ENCODE results near the gene DOCK1. TPM values are rescaled to one million over a fixed set of nuclear protein-coding genes. Genes with fewer than 3 reads are reported as not detected.
A peak's percentile ranks its signal among the peaks of the same experiment; 100 is the strongest.

DOCK1 gene
- total RNA-seq, 1 experiment from 2014 or later: not detected

DNA sequence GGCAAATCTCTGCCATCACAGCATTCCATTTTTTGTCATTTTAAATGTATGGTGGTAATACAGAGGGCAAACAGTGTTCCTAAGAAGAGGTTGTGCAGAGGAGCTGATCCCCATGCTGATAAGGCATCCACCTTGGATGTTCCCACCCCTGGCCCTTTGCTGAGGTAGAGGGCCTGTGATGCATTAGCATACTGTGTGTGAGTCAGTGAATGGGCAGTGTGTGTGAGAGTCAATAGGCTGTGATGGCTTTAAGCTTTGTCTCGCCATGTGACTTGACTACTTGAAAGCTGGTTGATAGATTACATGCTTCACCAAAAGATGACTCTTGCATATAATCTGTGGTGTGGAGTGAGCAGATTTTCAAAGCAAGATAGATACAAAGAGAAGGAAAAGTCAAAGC, 209.9 kb downstream of the DOCK1 start:
- no peak for DNase-seq
- H3K79me2 ChIP-seq (ENCODE audit: low read length): no peaks in the 10 kb centered on the region
- H3K4me2 ChIP-seq (ENCODE audit: low read depth, low read length, poor library complexity, severe bottlenecking): no peak overlapping the region
- H3K27me3 ChIP-seq (ENCODE audit: low read length): no peaks in the 10 kb centered on the region
- no peaks in the 10 kb centered on the region for H3K4me1 ChIP-seq (ENCODE audit: low read length)
- no peaks in the 10 kb centered on the region for H4K20me1 ChIP-seq (ENCODE audit: insufficient read depth, low read depth, low read length)
- no peaks in the 10 kb centered on the region; the same call in 1 of the 2 replicates for H3K9me3 ChIP-seq (ENCODE audit: low read length)
- H3K27ac ChIP-seq (ENCODE audit: low read length): no peak overlapping the region
- H3K9ac ChIP-seq (ENCODE audit: low read length): no peak overlapping the region
- H3K36me3 ChIP-seq (ENCODE audit: insufficient read depth, low read length): no peaks in the 10 kb centered on the region
- no peaks in the 10 kb centered on the region for H3K9me2 ChIP-seq (replicated peaks; ENCODE audit: insufficient read depth, low read length)
- no peak overlapping the region for H3K4me3 ChIP-seq (ENCODE audit: low read length)
- no peak overlapping the region for H2AFZ ChIP-seq (ENCODE audit: low read length)

DNA sequence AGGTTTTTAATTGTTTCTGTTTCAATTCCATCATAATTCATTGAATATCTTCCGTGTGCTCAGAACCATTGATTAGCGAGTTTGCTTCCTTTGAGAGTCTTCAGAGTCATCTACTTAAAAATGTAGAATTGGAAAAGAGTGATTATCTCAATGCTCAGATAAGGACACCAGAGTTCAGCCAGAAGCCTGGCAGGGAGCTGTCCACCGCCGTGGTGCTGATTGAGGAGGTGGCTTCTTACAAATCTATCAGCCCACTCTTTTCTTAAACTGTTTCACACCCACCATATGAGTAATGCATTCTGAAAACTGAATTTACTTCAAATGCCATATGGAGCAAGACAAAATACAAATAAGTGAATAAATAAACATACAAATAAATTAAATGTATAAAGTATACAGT, 211.9 kb downstream of the DOCK1 start:
- H3K27ac ChIP-seq (ENCODE audit: low read length): no peak overlapping the region
- H3K4me3 ChIP-seq (ENCODE audit: low read length): no peak overlapping the region
- no peaks in the 10 kb centered on the region for H3K9me2 ChIP-seq (replicated peaks; ENCODE audit: insufficient read depth, low read length)
- no peak overlapping the region for H3K4me2 ChIP-seq (ENCODE audit: low read depth, low read length, poor library complexity, severe bottlenecking)
- H3K79me2 ChIP-seq (ENCODE audit: low read length): no peaks in the 10 kb centered on the region
- DNase-seq: peak; percentile 72
- H2AFZ ChIP-seq (ENCODE audit: low read length): no peak overlapping the region
- H4K20me1 ChIP-seq (ENCODE audit: insufficient read depth, low read depth, low read length): no peaks in the 10 kb centered on the region
- H3K9me3 ChIP-seq (ENCODE audit: low read length): no peaks in the 10 kb centered on the region; the same call in 1 of the 2 replicates
- H3K27me3 ChIP-seq (ENCODE audit: low read length): no peaks in the 10 kb centered on the region
- H3K9ac ChIP-seq (ENCODE audit: low read length): no peak overlapping the region
- no peaks in the 10 kb centered on the region for H3K36me3 ChIP-seq (ENCODE audit: insufficient read depth, low read length)
- no peaks in the 10 kb centered on the region for H3K4me1 ChIP-seq (ENCODE audit: low read length)

GRCh38 chr10:127118034-127118433, 212.8 kb downstream of the DOCK1 start:
- Histone ChIP-seq H3K9me3 (ENCODE audit: low read length) (no peaks in the 10 kb centered on the region; the same call in 1 of the 2 replicates), H3K4me3 (ENCODE audit: low read length) (no peak overlapping the region), H4K20me1 (ENCODE audit: insufficient read depth, low read depth, low read length) (no peaks in the 10 kb centered on the region), H2AFZ (ENCODE audit: low read length) (no peak overlapping the region), H3K27me3 (ENCODE audit: low read length) (no peaks in the 10 kb centered on the region), H3K4me1 (ENCODE audit: low read length) (no peaks in the 10 kb centered on the region), H3K27ac (ENCODE audit: low read length) (no peak overlapping the region), H3K36me3 (ENCODE audit: insufficient read depth, low read length) (no peaks in the 10 kb centered on the region), H3K4me2 (ENCODE audit: low read depth, low read length, poor library complexity, severe bottlenecking) (no peak overlapping the region), H3K9ac (ENCODE audit: low read length) (no peak overlapping the region), H3K9me2 (replicated peaks; ENCODE audit: insufficient read depth, low read length) (no peaks in the 10 kb centered on the region), H3K79me2 (ENCODE audit: low read length) (no peaks in the 10 kb centered on the region)
- DNase-seq: no peak

- Histone ChIP-seq H3K9me3 (ENCODE audit: low read length) (no peaks in the 10 kb centered on the region; the same call in 1 of the 2 replicates), H4K20me1 (ENCODE audit: insufficient read depth, low read depth, low read length) (no peaks in the 10 kb centered on the region), H3K27ac (ENCODE audit: low read length) (no peak overlapping the region), H3K9me2 (replicated peaks; ENCODE audit: insufficient read depth, low read length) (no peaks in the 10 kb centered on the region), H3K9ac (ENCODE audit: low read length) (no peak overlapping the region), H3K4me3 (ENCODE audit: low read length) (no peak overlapping the region), H3K4me2 (ENCODE audit: low read depth, low read length, poor library complexity, severe bottlenecking) (no peak overlapping the region), H3K79me2 (ENCODE audit: low read length) (no peaks in the 10 kb centered on the region), H2AFZ (ENCODE audit: low read length) (no peak overlapping the region), H3K4me1 (ENCODE audit: low read length) (no peaks in the 10 kb centered on the region), H3K36me3 (ENCODE audit: insufficient read depth, low read length) (no peaks in the 10 kb centered on the region), H3K27me3 (ENCODE audit: low read length) (no peaks in the 10 kb centered on the region)
- no peak for DNase-seq
Observed at GRCh38 chr10:127119936-127120335, 214.7 kb downstream of the DOCK1 start.

DNA sequence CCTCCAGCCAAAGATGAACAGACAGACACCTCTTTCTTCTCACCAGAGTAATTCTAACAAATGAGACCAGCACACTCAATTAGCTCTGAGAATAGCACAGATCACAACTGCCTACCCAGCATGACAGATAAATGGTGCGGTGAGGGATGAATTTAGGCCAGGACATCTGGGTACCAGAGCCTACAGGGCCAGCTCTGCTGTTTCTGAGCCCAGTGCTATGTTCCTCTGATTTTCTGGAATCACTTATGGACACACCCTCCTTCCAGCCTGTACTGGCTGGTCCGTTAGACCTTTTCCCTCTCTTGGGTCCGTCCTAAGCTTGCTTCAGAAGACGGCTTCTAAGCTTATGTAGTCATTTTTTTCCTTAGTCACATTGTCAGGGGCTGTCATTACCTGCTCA, 217.6 kb downstream of the DOCK1 start:
- Histone ChIP-seq H3K27ac (ENCODE audit: low read length) (no peak overlapping the region), H3K27me3 (ENCODE audit: low read length) (no peaks in the 10 kb centered on the region), H3K36me3 (ENCODE audit: insufficient read depth, low read length) (no peaks in the 10 kb centered on the region), H3K9me3 (ENCODE audit: low read length) (no peaks in the 10 kb centered on the region), H3K9ac (ENCODE audit: low read length) (no peak overlapping the region), H3K4me1 (ENCODE audit: low read length) (no peaks in the 10 kb centered on the region), H3K4me3 (ENCODE audit: low read length) (no peak overlapping the region), H4K20me1 (ENCODE audit: insufficient read depth, low read depth, low read length) (no peaks in the 10 kb centered on the region), H2AFZ (ENCODE audit: low read length) (no peak overlapping the region), H3K9me2 (replicated peaks; ENCODE audit: insufficient read depth, low read length) (no peaks in the 10 kb centered on the region), H3K4me2 (ENCODE audit: low read depth, low read length, poor library complexity, severe bottlenecking) (no peak overlapping the region), H3K79me2 (ENCODE audit: low read length) (no peaks in the 10 kb centered on the region)
- DNase-seq: no peak

DNA sequence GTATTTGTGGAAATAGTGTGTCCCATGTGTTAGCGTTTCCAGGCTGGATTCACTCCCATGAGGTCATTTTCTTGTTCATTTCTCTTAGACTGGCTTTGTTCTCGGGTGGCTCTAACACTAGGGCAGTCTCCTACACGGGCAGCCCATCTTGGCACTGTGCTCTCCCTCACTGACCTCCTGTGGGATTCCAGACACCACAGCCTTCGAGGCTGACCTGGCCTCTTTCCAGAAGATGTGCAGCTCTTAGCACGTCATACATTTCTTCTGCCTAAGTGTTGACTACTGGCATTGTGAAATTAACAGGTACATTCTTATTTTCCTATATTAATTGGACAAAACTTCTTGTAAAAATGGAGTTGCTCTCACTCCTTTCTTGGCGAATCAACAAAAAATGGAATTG, 218.4 kb downstream of the DOCK1 start:
- Histone ChIP-seq H3K27ac (ENCODE audit: low read length) (no peak overlapping the region), H2AFZ (ENCODE audit: low read length) (no peak overlapping the region), H3K9ac (ENCODE audit: low read length) (no peak overlapping the region), H3K4me3 (ENCODE audit: low read length) (no peak overlapping the region), H3K27me3 (ENCODE audit: low read length) (no peaks in the 10 kb centered on the region), H3K4me2 (ENCODE audit: low read depth, low read length, poor library complexity, severe bottlenecking) (no peak overlapping the region), H3K9me2 (replicated peaks; ENCODE audit: insufficient read depth, low read length) (no peaks in the 10 kb centered on the region), H3K36me3 (ENCODE audit: insufficient read depth, low read length) (no peaks in the 10 kb centered on the region), H3K79me2 (ENCODE audit: low read length) (no peaks in the 10 kb centered on the region), H4K20me1 (ENCODE audit: insufficient read depth, low read depth, low read length) (no peaks in the 10 kb centered on the region), H3K9me3 (ENCODE audit: low read length) (no peaks in the 10 kb centered on the region), H3K4me1 (ENCODE audit: low read length) (no peaks in the 10 kb centered on the region)
- no peak for DNase-seq

- Histone ChIP-seq H3K9me2 (replicated peaks; ENCODE audit: insufficient read depth, low read length) (no peaks in the 10 kb centered on the region), H3K27me3 (ENCODE audit: low read length) (no peaks in the 10 kb centered on the region), H3K9ac (ENCODE audit: low read length) (no peak overlapping the region), H3K27ac (ENCODE audit: low read length) (no peak overlapping the region), H3K9me3 (ENCODE audit: low read length) (no peaks in the 10 kb centered on the region), H3K36me3 (ENCODE audit: insufficient read depth, low read length) (no peaks in the 10 kb centered on the region), H3K4me1 (ENCODE audit: low read length) (no peaks in the 10 kb centered on the region), H4K20me1 (ENCODE audit: insufficient read depth, low read depth, low read length) (no peaks in the 10 kb centered on the region), H2AFZ (ENCODE audit: low read length) (no peak overlapping the region), H3K79me2 (ENCODE audit: low read length) (no peaks in the 10 kb centered on the region), H3K4me3 (ENCODE audit: low read length) (no peak overlapping the region), H3K4me2 (ENCODE audit: low read depth, low read length, poor library complexity, severe bottlenecking) (no peak overlapping the region)
- DNase-seq: no peak
Observed at GRCh38 chr10:127125331-127125730, 220.1 kb downstream of the DOCK1 start.

DNA sequence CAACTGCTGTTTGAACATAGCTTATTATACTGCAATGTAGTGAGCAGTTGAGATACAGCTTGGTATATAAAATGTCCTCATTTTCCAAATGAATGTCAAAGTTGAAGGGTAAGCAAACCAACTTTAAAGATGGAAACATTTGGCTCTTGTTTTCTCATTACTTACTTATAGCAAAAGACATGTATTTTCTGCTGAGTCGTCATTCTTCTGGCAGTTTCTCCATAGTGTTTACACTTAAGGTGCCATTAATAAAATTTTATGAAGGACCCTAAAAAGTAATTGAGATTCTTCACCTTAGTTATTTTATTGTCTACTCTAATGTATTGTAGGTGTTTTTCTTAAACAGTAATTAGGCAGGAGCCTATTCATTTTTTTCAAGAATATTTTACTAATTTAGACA, 222.6 kb downstream of the DOCK1 start:
- DNase-seq: no peak
- Histone ChIP-seq H3K9me3 (ENCODE audit: low read length) (no peaks in the 10 kb centered on the region), H3K9ac (ENCODE audit: low read length) (no peak overlapping the region), H3K4me3 (ENCODE audit: low read length) (no peak overlapping the region), H3K4me2 (ENCODE audit: low read depth, low read length, poor library complexity, severe bottlenecking) (no peak overlapping the region), H4K20me1 (ENCODE audit: insufficient read depth, low read depth, low read length) (no peaks in the 10 kb centered on the region), H3K4me1 (ENCODE audit: low read length) (no peaks in the 10 kb centered on the region), H2AFZ (ENCODE audit: low read length) (no peak overlapping the region), H3K27me3 (ENCODE audit: low read length) (no peaks in the 10 kb centered on the region), H3K79me2 (ENCODE audit: low read length) (no peaks in the 10 kb centered on the region), H3K36me3 (ENCODE audit: insufficient read depth, low read length) (no peaks in the 10 kb centered on the region), H3K9me2 (replicated peaks; ENCODE audit: insufficient read depth, low read length) (no peaks in the 10 kb centered on the region), H3K27ac (ENCODE audit: low read length) (no peak overlapping the region)

DNA sequence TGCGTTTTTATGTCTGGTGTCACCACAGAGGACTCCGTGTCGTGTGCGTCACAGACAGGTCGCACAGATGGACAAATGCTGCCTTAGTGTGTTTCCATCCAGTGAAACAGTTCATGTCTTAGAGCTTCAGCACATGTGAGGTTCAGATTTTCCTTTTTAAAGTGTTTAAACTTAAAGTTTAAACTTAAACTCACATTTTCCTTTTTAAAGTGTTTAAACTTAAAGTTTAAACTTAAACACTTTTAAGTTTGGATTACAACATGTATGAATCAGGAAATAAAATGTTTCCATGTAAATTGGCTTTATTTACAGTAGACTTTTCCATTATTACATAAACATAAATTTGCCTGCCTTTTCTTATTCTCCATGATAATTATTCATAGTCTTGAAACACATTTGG, 223.9 kb downstream of the DOCK1 start:
- no peaks in the 10 kb centered on the region for H3K36me3 ChIP-seq (ENCODE audit: insufficient read depth, low read length)
- no peaks in the 10 kb centered on the region for H3K4me1 ChIP-seq (ENCODE audit: low read length)
- no peak overlapping the region for H3K9ac ChIP-seq (ENCODE audit: low read length)
- no peak overlapping the region for H3K27ac ChIP-seq (ENCODE audit: low read length)
- no peak overlapping the region for H2AFZ ChIP-seq (ENCODE audit: low read length)
- H3K9me3 ChIP-seq (ENCODE audit: low read length): no peaks in the 10 kb centered on the region
- H3K27me3 ChIP-seq (ENCODE audit: low read length): no peaks in the 10 kb centered on the region
- no peak overlapping the region for H3K4me3 ChIP-seq (ENCODE audit: low read length)
- no peak for DNase-seq
- H3K79me2 ChIP-seq (ENCODE audit: low read length): no peaks in the 10 kb centered on the region
- no peaks in the 10 kb centered on the region for H3K9me2 ChIP-seq (replicated peaks; ENCODE audit: insufficient read depth, low read length)
- no peaks in the 10 kb centered on the region for H4K20me1 ChIP-seq (ENCODE audit: insufficient read depth, low read depth, low read length)
- H3K4me2 ChIP-seq (ENCODE audit: low read depth, low read length, poor library complexity, severe bottlenecking): no peak overlapping the region

All from Karpas-422 (cell line).